8988T (cell line): Measurements from ENCODE around the gene CACTIN.

Experiments used
- DNase-seq: peaks from one replicate; pipeline ENCODE4 v3.0.0; 2011

CACTIN gene

GRCh38 chr19:3608079-3608641 is 18.4 kb downstream of the CACTIN start:
- no peak for DNase-seq

- DNase-seq = no peak
Measured at GRCh38 chr19:3607303-3608078, 19.1 kb downstream of the CACTIN start.

DNA sequence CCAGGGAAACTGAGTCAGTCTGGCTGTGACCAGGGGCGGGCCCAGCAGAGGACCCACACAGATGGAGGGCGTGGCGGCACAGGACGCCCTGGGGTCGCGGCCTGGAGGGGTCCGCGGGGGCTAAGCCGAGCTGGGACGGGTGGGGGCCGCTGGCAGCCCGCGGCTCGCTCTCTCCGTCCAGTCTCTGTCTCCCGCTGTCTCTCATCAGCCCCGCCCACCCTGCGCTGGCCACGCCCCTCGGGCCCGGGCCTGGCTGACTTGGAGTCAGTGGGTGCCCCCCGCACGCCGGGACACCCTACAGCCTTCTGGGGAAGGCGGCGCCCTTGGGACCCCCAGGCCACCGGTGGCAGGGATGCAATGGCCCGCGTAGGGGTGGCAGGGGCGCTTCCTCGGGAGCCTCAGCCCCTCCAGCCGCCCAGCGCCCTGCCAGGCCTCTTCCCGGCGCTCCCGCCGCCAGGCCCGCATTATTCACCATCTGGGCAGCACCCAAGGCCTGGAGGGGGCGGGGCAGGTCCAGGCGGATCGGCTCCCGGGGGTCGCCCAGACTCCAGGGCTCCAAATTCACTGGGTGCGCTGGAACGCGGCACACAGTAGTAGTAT is 19.8 kb downstream of the CACTIN start, which contains the start of gene TBXA2R:
TSS of gene TBXA2R (minus strand) at position 186 of the 600 bp plus-strand sequence. CDS start 6,241 bp downstream, outside the sequence.
- peak; percentile 92 for DNase-seq

DNA sequence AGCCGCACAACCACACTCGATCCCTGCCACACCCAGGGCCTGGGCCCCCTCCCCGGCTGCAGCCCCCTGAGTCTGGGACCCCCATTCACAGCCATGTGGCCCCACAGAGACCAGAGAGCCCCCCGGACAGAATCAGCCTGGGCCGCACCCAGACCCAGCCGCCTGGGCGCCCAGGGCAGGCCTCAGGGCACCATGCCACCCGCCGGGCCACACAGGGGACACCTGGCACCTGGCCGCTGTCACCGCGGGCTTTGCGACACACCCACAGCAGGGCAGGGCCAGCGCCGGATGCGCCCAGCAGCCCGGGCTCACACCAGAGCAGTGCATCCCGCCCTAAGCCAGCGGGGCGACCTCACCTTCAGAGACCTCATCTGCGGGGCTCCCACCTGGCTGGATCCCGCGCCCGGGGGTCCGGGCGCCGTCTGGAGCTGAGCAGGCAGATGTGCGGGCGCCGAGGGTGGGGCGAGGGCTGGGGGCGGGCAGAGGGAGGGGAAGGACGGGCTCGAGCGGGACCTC is 20.4 kb downstream of the CACTIN start:
- no peak for DNase-seq

DNA sequence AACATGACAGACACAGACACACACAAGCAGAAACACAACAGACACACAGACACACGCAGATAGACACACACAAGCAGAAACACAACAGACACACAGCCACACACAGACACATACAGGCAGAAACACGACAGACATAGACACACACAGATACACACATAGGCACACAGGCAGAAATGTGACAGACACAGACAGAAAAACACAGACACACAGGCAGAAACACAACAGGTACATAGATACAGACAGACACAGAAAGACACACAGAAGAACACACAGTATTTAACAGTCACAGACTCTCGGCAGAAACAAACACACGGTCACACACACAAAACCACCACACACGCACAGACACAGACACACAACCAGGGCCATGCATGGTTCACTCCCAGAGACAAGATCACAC is 20.8 kb downstream of the CACTIN start:
- no peak for DNase-seq

GRCh38 chr19:3605361-3605760 is 21.2 kb downstream of the CACTIN start:
- no peak for DNase-seq

- no peak for DNase-seq
Measured at GRCh38 chr19:3604987-3605343, 21.6 kb downstream of the CACTIN start.

DNA sequence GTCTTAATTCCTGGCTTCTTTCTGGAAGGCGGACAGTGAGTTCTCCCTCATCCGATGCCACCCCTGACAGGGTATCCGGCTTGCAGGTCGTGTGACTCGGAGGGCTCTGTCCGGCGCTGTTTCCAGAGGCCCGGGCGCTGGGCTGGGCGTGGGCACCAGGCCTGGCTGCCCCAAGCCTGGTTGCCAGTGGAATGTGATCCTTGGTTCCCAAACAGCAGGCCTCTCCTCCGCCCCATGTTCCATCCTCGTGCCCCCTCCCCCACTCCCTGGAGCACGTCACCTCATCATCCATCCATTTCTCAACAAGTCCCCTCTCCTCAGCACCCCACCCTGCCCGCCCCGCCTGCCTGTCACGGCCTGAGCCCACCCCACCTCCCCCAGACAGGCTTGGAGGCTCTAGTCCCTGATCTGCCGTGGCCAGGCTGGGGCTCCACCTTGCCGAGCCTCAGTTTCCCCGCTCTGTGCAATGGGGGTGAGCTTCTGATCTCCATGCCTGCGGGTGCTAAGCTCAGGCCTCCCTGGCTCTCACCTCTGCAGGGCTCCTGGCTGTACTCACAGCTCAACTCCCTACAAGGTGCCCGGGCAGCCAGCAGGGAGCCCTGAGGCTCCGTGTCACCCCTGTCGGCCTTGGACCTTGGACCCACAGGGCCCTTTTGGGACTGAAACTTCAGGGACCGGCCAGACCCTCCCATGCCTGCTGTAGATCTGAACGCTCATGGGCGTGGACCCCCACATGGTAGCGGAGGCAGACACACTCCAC is 22.2 kb downstream of the CACTIN start:
- no peak for DNase-seq

DNA sequence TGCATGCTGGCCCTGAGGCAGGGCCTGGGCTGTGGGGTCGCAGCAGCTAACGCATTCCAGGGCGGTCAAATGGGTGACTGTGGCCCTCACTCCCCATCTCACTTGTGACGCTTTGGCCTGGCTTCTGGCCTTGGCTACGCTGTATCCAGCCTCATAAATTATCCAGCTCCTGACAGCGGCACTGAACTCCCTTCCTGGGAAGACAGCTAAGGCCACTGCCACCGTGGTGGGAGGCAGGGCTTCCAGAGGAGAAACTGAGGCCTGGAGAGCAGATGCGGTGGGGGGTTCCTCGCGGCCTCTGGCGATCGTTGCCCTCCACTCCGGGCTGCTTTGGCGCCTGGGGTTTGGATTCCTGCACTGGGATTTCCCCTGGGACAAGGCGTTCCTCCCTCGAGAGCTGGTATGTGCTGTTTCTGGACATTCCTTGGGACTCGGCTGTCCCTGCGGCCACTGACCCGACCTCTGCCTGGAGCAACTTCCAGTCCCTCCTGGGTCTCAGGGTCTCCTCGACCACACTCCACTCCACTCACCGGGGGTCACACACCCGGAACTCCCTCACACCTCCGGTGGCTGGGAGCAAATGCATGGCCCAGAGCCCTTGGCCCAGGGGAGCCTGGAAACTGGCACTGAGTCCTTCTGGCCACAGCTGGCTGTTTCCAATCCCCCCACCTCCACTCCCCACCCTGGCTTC is 23.3 kb downstream of the CACTIN start:
- no peak for DNase-seq

GRCh38 chr19:3601021-3601420 is 25.6 kb downstream of the CACTIN start:
- no peak for DNase-seq

GRCh38 chr19:3599776-3600187 is 26.8 kb downstream of the CACTIN start:
- DNase-seq = peak; percentile 83

DNA sequence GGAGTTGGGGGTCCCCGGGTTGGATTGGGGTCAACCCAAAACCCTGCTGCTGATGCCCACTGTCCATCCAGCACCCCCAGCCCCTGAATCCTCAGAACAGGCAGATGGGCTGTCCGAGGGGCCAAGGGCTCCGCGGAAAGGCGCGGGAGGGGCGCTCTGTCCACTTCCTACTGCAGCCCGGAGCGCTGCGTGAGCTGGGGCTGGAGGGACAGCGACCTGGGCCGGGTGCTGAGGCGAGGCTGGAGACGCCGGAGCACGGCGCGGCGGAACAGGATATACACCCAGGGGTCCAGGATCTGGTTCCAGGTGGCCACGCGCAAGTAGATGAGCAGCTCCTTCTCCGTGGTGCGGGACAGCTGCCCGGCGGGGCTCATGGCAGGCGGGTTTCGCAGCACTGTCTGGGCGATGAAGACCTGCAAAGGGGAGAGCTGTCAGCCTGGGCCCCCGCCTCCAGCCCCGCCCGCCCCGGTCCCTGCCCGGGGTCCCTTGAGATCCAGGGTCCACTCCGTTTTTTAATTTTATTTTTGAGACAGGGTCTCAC is 31.0 kb downstream of the CACTIN start:
- no peak for DNase-seq

GRCh38 chr19:3593156-3593555 is 33.4 kb downstream of the CACTIN start:
- no peak for DNase-seq

- no peak for DNase-seq
Measured at GRCh38 chr19:3591876-3592613, 34.5 kb downstream of the CACTIN start.

GRCh38 chr19:3590991-3591659 is 35.5 kb downstream of the CACTIN start:
- DNase-seq = no peak

- no peak for DNase-seq
Measured at GRCh38 chr19:3589949-3590348, 36.6 kb downstream of the CACTIN start.

- DNase-seq = no peak
Measured at GRCh38 chr19:3589439-3589838, 37.2 kb downstream of the CACTIN start.

GRCh38 chr19:3586707-3587346 is 39.8 kb downstream of the CACTIN start:
- DNase-seq = no peak

GRCh38 chr19:3586127-3586626 is 40.4 kb downstream of the CACTIN start:
- DNase-seq = no peak
